Ishikawa (cell line): ENCODE data around the gene CHPT1.

ENCODE experiments used
- CEBPB ChIP-seq: IDR thresholded peaks from 2 replicates; pipeline ENCODE4 v1.6.1; 2012
- CREB1 ChIP-seq: IDR thresholded peaks from 2 replicates; pipeline ENCODE4 v1.6.1; 2012; ENCODE audit warnings: low read depth
- EGR1 ChIP-seq: IDR thresholded peaks from 2 replicates; pipeline ENCODE4 v1.6.1; 2012
- EP300 ChIP-seq: IDR thresholded peaks from 2 replicates; pipeline ENCODE4 v1.6.1; 2012; ENCODE audit warnings: borderline replicate concordance
- FOXM1 ChIP-seq: IDR thresholded peaks from 2 replicates; pipeline ENCODE4 v1.6.1; 2012; ENCODE audit warnings: low read depth, borderline replicate concordance
- NFIC ChIP-seq: IDR thresholded peaks from 2 replicates; pipeline ENCODE4 v1.6.1; 2012
- RAD21 ChIP-seq: IDR thresholded peaks from 2 replicates; pipeline ENCODE4 v1.6.1; 2012; ENCODE audit warnings: low read depth
- TAF1 ChIP-seq: IDR thresholded peaks from 2 replicates; pipeline ENCODE4 v1.6.1; 2012; ENCODE audit warnings: low read depth, mild to moderate bottlenecking
- TCF12 ChIP-seq: IDR thresholded peaks from 2 replicates; pipeline ENCODE4 v1.6.1; 2012; ENCODE audit warnings: low read depth
- TEAD4 ChIP-seq: IDR thresholded peaks from 2 replicates; pipeline ENCODE4 v1.6.1; 2012
- YY1 ChIP-seq: IDR thresholded peaks from 2 replicates; pipeline ENCODE4 v1.6.1; 2012; ENCODE audit warnings: low read depth
- ZBTB7A ChIP-seq: IDR thresholded peaks from 2 replicates; pipeline ENCODE4 v1.6.1; 2012; ENCODE audit warnings: low read depth
- TF ChIP-seq, protein P1 (sequence below): IDR thresholded peaks from 2 replicates; pipeline ENCODE4 v1.6.1; 2012
- TF ChIP-seq, protein P2 (sequence below): IDR thresholded peaks from 2 replicates; pipeline ENCODE4 v1.6.1; 2012
- TF ChIP-seq, protein P3 (sequence below): IDR thresholded peaks from 2 replicates; pipeline ENCODE4 v1.6.1; 2012; ENCODE audit warnings: low read depth, mild to moderate bottlenecking

The CHPT1 gene

DNA sequence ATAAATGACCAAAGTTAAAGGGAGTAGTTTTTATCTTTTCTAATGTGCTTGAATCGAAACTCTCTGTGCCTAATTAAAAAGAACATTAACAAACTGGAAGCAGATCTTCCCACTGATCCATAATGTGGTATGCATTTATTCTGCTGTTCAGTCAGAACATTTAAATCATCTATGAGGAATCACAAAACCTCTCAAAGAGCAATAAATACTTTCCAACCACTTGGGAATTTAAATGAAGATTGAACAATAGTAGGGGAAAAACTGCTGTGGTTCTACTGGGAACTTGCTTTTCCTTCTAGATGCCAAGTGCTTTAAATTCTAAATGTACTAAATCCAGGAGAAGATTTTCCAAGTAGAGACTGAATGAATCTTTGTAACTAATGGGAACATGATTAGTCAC is 12.3 kb upstream of the CHPT1 start:
- no peak for TF ChIP-seq EP300

DNA sequence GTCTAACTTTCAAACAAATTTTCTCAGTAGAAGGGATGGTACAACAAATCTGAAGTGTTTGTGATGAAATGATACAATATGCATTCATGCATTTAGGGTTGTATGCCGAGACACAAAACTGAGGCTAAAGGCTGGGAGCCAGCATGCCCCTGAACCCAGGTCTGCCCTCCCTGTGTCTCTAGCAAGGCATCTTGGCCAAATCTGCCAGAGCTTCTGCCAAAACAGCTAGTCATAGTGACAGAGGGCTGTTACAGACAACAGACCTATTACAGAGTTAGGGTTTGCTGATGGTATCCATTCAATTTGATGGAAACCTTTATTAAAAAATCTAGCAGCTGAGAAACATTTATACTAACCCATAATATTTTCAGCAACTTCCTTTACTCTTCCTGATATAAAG is 11.3 kb upstream of the CHPT1 start:
- TF ChIP-seq RAD21: no peak
- TF ChIP-seq, protein P1, sequence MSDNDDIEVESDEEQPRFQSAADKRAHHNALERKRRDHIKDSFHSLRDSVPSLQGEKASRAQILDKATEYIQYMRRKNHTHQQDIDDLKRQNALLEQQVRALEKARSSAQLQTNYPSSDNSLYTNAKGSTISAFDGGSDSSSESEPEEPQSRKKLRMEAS: no peak
- no peak for TF ChIP-seq EP300
- no peak for TF ChIP-seq TCF12
- no peak for TF ChIP-seq NFIC
- TF ChIP-seq ZBTB7A: no peak
- no peak for TF ChIP-seq TEAD4
- no peak for TF ChIP-seq YY1
- TF ChIP-seq, protein P2, sequence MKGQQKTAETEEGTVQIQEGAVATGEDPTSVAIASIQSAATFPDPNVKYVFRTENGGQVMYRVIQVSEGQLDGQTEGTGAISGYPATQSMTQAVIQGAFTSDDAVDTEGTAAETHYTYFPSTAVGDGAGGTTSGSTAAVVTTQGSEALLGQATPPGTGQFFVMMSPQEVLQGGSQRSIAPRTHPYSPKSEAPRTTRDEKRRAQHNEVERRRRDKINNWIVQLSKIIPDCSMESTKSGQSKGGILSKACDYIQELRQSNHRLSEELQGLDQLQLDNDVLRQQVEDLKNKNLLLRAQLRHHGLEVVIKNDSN: no peak
- no peak for TF ChIP-seq TAF1
- no peak for TF ChIP-seq CREB1
- TF ChIP-seq CEBPB: no peak
- no peak for TF ChIP-seq FOXM1
- TF ChIP-seq, protein P3, sequence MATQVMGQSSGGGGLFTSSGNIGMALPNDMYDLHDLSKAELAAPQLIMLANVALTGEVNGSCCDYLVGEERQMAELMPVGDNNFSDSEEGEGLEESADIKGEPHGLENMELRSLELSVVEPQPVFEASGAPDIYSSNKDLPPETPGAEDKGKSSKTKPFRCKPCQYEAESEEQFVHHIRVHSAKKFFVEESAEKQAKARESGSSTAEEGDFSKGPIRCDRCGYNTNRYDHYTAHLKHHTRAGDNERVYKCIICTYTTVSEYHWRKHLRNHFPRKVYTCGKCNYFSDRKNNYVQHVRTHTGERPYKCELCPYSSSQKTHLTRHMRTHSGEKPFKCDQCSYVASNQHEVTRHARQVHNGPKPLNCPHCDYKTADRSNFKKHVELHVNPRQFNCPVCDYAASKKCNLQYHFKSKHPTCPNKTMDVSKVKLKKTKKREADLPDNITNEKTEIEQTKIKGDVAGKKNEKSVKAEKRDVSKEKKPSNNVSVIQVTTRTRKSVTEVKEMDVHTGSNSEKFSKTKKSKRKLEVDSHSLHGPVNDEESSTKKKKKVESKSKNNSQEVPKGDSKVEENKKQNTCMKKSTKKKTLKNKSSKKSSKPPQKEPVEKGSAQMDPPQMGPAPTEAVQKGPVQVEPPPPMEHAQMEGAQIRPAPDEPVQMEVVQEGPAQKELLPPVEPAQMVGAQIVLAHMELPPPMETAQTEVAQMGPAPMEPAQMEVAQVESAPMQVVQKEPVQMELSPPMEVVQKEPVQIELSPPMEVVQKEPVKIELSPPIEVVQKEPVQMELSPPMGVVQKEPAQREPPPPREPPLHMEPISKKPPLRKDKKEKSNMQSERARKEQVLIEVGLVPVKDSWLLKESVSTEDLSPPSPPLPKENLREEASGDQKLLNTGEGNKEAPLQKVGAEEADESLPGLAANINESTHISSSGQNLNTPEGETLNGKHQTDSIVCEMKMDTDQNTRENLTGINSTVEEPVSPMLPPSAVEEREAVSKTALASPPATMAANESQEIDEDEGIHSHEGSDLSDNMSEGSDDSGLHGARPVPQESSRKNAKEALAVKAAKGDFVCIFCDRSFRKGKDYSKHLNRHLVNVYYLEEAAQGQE: no peak
- TF ChIP-seq EGR1: no peak

DNA sequence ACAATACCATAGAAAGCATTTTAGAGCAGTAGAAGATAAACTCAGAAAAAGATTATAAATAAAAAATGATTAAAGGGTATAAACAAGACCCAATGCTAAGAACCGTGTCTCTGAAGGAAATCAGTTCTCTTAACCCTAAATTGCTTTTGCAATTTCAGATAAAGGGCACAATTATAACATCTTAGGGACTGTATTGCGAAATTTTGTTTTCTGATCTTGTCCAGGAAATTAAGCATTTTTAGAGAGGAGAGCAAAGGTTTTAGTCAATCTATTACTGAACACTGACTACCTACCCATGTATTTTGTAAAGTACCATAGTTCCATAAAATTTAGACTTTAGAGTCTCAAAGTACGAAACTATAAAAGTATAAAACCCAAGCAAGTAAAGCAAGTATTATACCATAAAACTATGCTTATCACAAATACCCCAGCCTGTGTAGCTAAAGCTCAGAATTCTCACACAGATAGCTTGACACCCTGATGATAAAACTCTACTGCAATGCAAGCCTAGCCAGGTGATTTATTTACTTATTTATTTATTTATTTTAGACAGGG is 6.8 kb upstream of the CHPT1 start:
- TF ChIP-seq RAD21 (no peak), CEBPB (no peak), EP300 (no peak), EGR1 (no peak), TAF1 (no peak), NFIC (no peak), TEAD4 (no peak), CREB1 (no peak), TCF12 (no peak), FOXM1 (no peak), ZBTB7A (no peak), YY1 (no peak)
- TF ChIP-seq, protein P2: no peak
- TF ChIP-seq, protein P1: no peak
- TF ChIP-seq, protein P3: no peak

DNA sequence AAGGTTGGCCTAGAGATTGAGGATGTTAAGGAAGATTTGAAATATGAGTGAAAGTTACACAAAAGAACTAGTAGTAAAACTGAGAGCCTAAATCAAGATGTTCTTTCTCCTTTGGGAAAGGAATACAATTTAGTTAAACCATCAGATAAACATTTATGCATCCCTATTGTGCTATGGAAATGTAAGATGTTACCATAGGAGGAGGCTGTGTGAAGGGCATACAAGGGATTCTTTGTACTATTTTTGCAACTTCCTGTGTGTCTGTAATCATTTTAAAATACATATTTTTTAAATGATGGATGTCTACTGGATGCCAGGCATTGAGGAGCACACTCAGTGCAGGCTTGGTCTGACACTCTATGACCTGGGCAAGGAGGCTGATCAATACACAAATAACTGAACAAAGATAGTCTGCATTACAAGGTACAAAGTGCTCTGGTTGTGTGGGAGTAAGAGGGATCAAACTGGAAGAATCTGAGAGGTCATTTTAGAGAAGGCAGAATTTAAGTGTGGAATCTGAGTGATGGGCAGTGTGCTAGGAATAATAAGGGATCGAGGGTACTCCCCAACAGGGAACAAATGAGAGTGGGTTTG is 5.8 kb upstream of the CHPT1 start:
- TF ChIP-seq NFIC (no peak), TAF1 (no peak), FOXM1 (no peak), TEAD4 (no peak)

DNA sequence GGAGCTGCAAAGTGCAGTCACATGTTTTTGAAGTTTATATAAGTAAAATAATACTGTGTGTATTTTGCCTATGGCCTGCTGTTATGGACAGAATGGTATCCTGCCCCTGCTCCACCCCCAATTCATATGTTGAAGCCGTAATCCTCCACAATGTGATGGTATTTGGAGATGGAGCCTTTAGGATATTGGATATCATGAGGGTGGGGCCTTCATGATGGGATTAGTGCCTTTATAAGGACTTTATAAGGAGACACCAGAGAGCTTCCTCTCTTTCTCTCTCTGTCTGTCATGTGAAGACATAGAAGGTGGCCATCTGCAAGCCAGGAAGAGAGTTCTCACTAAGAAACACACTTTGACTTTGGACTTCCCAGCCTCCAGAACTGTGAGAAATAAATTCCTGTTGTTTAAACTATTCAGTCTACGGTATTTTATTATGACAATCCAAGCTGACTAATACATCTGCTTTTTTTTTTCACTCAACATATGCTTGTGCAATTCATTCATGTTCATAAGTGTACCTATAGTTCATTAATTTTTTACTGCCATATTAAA is 3.1 kb upstream of the CHPT1 start:
- TF ChIP-seq TAF1: no peak
- no peak for TF ChIP-seq TEAD4
- no peak for TF ChIP-seq YY1
- TF ChIP-seq, protein P3: no peak
- TF ChIP-seq TCF12: no peak
- TF ChIP-seq EGR1: no peak
- TF ChIP-seq, protein P2: no peak
- TF ChIP-seq CEBPB: no peak
- no peak for TF ChIP-seq FOXM1
- TF ChIP-seq EP300: no peak
- TF ChIP-seq CREB1: no peak
- TF ChIP-seq, protein P1: no peak
- no peak for TF ChIP-seq RAD21
